K562 (cell line): ENCODE data around the gene RNH1. TPM values are rescaled to one million over a fixed set of nuclear protein-coding genes. Genes with fewer than 3 reads are reported as not detected.

Experiments
- CBFA2T2 ChIP-seq: fragments of 450-650 bp; conservative IDR thresholded peaks from 2 replicates; pipeline ENCODE4 v1.6.1; 2017; ENCODE audit warnings: mild to moderate bottlenecking
- DIDO1 ChIP-seq: fragments of 450-650 bp; IDR thresholded peaks from 2 replicates; pipeline ENCODE4 v1.6.1; 2016; ENCODE audit warnings: low read depth, missing biosample characterization, missing genetic modification characterization
- ETV5 ChIP-seq: sonication (generic); formaldehyde crosslinking; IDR thresholded peaks from 2 replicates; pipeline ENCODE4 v1.4.0; 2020; ENCODE audit warnings: low read depth, mild to moderate bottlenecking, missing genetic modification reagents
- GTF2F1 ChIP-seq: IDR thresholded peaks from 2 replicates; pipeline ENCODE4 v1.6.1; 2011; ENCODE audit warnings: low read depth, low read length, improper control_type of control experiment
- HDGF ChIP-seq: fragments of 450-650 bp; IDR thresholded peaks from 2 replicates; pipeline ENCODE4 v1.6.1; 2016
- MCM3 ChIP-seq: fragments of 450-650 bp; IDR thresholded peaks from 2 replicates; pipeline ENCODE4 v1.6.1; 2016
- MXI1 ChIP-seq: IDR thresholded peaks from 2 replicates; pipeline ENCODE4 v1.6.1; 2011; ENCODE audit warnings: low read depth, mild to moderate bottlenecking, improper control_type of control experiment, low read length
- PHF20 ChIP-seq: fragments of 450-650 bp; IDR thresholded peaks from 2 replicates; pipeline ENCODE4 v1.6.1; 2018; ENCODE audit not compliant: partially characterized antibody
- RBM14 ChIP-seq: fragments of 200-400 bp; formaldehyde crosslinking; IDR thresholded peaks from 2 replicates; pipeline ENCODE4 v1.6.1; 2018; ENCODE audit warnings: low read depth, mild to moderate bottlenecking, low read length, moderate library complexity, borderline replicate concordance; ENCODE audit not compliant: insufficient read depth
- RBM22 ChIP-seq: fragments of 200-400 bp; formaldehyde crosslinking; IDR thresholded peaks from 2 replicates; pipeline ENCODE4 v1.6.1; 2018; ENCODE audit warnings: low read length, low read depth; ENCODE audit not compliant: poor library complexity, severe bottlenecking
- RBM39 ChIP-seq: fragments of 200-400 bp; formaldehyde crosslinking; optimal IDR thresholded peaks from 2 replicates; pipeline ENCODE3; 2018; ENCODE audit warnings: low read depth, low read length
- SETDB1 ChIP-seq: IDR thresholded peaks from one replicate; pipeline ENCODE4 v1.6.1; 2012; ENCODE audit warnings: low read length, control low read depth, inconsistent platforms
- SMARCA4 ChIP-seq: fragments of 450-650 bp; IDR thresholded peaks from 2 replicates; pipeline ENCODE4 v1.6.1; 2016
- YBX1 ChIP-seq: fragments of 450-650 bp; IDR thresholded peaks from 2 replicates; pipeline ENCODE4 v1.7.1; 2016; ENCODE audit warnings: mild to moderate bottlenecking
- polyA plus RNA-seq, 8 experiments: library from polyadenylated mRNA; depleted of rRNA in 4 of 8; stranded (reverse) in 5 of 8; unstranded in 3 of 8; fragments of >200 nt; fragmentation: Nextera tagmentation in 2 of 8; fragmentation: Illumina TruSeq in 1 of 8; extraction: Ambion mirVana in 2 of 8; extraction: Trizol in 1 of 8; gene quantifications; 2 replicates each; pipeline versions ENCODE4 v1.2.1 to v1.2.3, GENCODE V29; 2011 to 2014; ENCODE audit warnings: inconsistent platforms in 1 of 8, missing spikeins in 1 of 8
- total RNA-seq, 7 experiments: library from RNA; depleted of rRNA in 6 of 7; stranded (reverse); fragments of >200 nt in 6 of 7; fragmentation: Illumina TruSeq in 2 of 7; extraction: Trizol in 2 of 7; gene quantifications; 2 replicates each; pipeline versions ENCODE4 v1.2.1 to v1.2.3, GENCODE V29; 2011 to 2021; ENCODE audit warnings: low replicate concordance in 1 of 7
- TF ChIP-seq, protein P1 (sequence below): fragments of 250-450 bp; sonication (Bioruptor Pico); IDR thresholded peaks from 2 replicates; pipeline ENCODE4 v1.4.0; 2020; ENCODE audit warnings: mild to moderate bottlenecking
- TF ChIP-seq, protein P2 (sequence below), 2 experiments: fragments of 150-350 bp in 1 of 2; IDR thresholded peaks; 2 replicates each; pipeline ENCODE4 v1.6.1; 2012 to 2016; ENCODE audit warnings: low read depth in 2 of 2, low read length in 2 of 2, mild to moderate bottlenecking in 1 of 2, moderate library complexity in 1 of 2
- TF ChIP-seq, protein P3 (sequence below): sonication (generic); formaldehyde crosslinking; IDR thresholded peaks from 2 replicates; pipeline ENCODE4 v1.8.0; 2023; ENCODE audit warnings: mild to moderate bottlenecking, missing genetic modification reagents

Gene RNH1
- total and polyA plus RNA-seq, 9 of the 15 experiments (the other 6 are each of a cell fraction or from before 2014, with no cell fraction given): 2.5 to 160 (median 44.3) TPM

DNA sequence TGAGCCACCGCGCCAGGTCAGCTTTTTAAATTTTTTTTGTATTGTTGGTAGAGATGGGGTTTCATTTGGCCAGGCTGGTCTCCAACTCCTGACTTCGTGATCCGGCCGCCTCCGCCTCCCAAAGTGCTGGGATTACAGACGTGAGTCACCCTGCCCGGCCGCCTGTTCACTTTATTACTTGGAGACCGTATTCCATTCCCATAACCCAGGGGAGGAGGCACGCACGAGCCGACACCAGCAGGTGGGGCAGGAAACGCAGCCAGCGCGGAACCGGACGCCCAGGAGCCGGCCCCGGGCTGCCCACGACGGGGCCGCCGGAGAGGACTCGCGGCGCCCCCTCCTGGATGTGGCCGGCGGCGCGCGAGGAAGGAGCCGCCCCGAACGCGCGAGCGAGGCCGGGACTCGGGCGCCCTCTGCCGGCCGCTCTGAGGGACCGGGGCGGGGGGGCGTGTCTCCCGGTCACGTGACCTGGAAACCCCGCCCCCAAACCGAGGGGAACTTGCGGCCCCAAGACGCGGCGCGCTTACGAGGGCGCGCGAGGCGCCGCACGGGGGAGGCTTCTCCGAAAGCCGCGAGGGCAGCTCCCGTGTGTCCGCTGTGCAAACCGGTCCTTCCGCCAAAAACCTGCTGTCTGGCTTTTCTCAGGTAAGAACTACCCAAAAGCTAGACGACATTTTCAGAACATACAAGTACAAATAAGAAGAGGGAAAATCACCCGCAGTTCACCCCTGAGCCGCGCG lies 11.6 kb upstream of the RNH1 start (continued):
- TF ChIP-seq, protein P1, sequence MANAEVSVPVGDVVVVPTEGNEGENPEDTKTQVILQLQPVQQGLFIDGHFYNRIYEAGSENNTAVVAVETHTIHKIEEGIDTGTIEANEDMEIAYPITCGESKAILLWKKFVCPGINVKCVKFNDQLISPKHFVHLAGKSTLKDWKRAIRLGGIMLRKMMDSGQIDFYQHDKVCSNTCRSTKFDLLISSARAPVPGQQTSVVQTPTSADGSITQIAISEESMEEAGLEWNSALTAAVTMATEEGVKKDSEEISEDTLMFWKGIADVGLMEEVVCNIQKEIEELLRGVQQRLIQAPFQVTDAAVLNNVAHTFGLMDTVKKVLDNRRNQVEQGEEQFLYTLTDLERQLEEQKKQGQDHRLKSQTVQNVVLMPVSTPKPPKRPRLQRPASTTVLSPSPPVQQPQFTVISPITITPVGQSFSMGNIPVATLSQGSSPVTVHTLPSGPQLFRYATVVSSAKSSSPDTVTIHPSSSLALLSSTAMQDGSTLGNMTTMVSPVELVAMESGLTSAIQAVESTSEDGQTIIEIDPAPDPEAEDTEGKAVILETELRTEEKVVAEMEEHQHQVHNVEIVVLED (CRISPR knock-in tag): peak; percentile 92
- no peak for TF ChIP-seq SMARCA4
- no peak for TF ChIP-seq MXI1
- no peak for TF ChIP-seq HDGF
- peak; percentile 73; the same call in 1 of the 2 replicates for TF ChIP-seq ETV5 (CRISPR knock-in tag)
- TF ChIP-seq RBM22: no peak
- TF ChIP-seq CBFA2T2: peak; percentile 86
- no peak for TF ChIP-seq DIDO1 (tag)
- no peak for TF ChIP-seq MCM3
- TF ChIP-seq YBX1: no peak
- TF ChIP-seq RBM14: no peak
- peak; percentile 19 for TF ChIP-seq PHF20
- TF ChIP-seq RBM39: no peak
- TF ChIP-seq, protein P2, sequence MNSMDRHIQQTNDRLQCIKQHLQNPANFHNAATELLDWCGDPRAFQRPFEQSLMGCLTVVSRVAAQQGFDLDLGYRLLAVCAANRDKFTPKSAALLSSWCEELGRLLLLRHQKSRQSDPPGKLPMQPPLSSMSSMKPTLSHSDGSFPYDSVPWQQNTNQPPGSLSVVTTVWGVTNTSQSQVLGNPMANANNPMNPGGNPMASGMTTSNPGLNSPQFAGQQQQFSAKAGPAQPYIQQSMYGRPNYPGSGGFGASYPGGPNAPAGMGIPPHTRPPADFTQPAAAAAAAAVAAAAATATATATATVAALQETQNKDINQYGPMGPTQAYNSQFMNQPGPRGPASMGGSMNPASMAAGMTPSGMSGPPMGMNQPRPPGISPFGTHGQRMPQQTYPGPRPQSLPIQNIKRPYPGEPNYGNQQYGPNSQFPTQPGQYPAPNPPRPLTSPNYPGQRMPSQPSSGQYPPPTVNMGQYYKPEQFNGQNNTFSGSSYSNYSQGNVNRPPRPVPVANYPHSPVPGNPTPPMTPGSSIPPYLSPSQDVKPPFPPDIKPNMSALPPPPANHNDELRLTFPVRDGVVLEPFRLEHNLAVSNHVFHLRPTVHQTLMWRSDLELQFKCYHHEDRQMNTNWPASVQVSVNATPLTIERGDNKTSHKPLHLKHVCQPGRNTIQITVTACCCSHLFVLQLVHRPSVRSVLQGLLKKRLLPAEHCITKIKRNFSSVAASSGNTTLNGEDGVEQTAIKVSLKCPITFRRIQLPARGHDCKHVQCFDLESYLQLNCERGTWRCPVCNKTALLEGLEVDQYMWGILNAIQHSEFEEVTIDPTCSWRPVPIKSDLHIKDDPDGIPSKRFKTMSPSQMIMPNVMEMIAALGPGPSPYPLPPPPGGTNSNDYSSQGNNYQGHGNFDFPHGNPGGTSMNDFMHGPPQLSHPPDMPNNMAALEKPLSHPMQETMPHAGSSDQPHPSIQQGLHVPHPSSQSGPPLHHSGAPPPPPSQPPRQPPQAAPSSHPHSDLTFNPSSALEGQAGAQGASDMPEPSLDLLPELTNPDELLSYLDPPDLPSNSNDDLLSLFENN (IDR thresholded peaks at IDR 0.05; ENCODE audit: low read depth in 2 of 2, low read length in 2 of 2): no peak
- no peak for TF ChIP-seq SETDB1
- TF ChIP-seq, protein P3, sequence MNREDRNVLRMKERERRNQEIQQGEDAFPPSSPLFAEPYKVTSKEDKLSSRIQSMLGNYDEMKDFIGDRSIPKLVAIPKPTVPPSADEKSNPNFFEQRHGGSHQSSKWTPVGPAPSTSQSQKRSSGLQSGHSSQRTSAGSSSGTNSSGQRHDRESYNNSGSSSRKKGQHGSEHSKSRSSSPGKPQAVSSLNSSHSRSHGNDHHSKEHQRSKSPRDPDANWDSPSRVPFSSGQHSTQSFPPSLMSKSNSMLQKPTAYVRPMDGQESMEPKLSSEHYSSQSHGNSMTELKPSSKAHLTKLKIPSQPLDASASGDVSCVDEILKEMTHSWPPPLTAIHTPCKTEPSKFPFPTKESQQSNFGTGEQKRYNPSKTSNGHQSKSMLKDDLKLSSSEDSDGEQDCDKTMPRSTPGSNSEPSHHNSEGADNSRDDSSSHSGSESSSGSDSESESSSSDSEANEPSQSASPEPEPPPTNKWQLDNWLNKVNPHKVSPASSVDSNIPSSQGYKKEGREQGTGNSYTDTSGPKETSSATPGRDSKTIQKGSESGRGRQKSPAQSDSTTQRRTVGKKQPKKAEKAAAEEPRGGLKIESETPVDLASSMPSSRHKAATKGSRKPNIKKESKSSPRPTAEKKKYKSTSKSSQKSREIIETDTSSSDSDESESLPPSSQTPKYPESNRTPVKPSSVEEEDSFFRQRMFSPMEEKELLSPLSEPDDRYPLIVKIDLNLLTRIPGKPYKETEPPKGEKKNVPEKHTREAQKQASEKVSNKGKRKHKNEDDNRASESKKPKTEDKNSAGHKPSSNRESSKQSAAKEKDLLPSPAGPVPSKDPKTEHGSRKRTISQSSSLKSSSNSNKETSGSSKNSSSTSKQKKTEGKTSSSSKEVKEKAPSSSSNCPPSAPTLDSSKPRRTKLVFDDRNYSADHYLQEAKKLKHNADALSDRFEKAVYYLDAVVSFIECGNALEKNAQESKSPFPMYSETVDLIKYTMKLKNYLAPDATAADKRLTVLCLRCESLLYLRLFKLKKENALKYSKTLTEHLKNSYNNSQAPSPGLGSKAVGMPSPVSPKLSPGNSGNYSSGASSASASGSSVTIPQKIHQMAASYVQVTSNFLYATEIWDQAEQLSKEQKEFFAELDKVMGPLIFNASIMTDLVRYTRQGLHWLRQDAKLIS (CRISPR knock-in tag): peak; percentile 27; the same call in 1 of the 2 replicates
- peak; percentile 25; the same call in 1 of the 2 replicates for TF ChIP-seq GTF2F1
